ENCODE measurements around the gene SPEM1.
A peak's percentile ranks its signal among the peaks of the same experiment; 100 is the strongest.

Gene SPEM1

DNA sequence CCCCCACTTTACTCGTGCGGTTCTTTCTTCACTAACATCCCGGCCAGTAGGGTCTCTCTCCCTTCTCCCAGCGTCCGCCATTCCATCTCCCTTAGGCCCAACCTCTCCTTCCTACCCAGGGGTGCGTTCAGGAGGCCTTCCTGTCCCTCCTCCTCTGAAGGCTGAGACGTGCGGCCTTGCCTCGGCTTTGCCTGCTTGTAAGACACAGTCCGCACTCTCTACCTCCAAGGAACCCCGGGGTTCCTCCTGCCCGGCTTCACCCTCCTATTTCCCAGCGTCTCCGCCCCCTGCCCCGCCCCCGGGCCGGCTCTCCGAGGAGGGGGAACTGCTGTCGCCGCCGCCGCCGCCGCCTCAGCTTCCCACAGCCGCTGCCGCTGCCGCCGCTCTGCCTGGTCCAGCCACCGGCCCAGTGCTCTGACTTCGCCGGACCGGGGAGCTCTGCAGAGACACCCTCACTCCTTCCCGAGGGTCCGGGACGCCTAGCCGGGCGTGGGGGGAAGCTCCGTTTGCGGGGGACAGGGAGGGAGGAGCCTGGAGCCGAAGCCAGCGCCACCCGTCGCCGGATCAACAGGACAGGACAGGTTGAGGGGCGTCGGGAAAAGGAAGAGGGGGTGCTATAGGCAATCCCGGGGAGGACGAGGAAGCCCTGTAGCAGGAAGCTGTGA lies 18.0 kb downstream of the SPEM1 start:
- no peak for DNase-seq (ENCODE audit: insufficient read length)
- TF ChIP-seq TAF1 (IDR thresholded peaks at IDR 0.05; ENCODE audit: borderline replicate concordance, low read depth, low read length) = no peak
- TF ChIP-seq POLR2AphosphoS5 (IDR thresholded peaks at IDR 0.05; ENCODE audit: low read depth, low read length) = no peak
- no peak for TF ChIP-seq POLR2A (IDR thresholded peaks at IDR 0.05; ENCODE audit: low read depth, low read length)
- no peak for FAIRE-seq

DNA sequence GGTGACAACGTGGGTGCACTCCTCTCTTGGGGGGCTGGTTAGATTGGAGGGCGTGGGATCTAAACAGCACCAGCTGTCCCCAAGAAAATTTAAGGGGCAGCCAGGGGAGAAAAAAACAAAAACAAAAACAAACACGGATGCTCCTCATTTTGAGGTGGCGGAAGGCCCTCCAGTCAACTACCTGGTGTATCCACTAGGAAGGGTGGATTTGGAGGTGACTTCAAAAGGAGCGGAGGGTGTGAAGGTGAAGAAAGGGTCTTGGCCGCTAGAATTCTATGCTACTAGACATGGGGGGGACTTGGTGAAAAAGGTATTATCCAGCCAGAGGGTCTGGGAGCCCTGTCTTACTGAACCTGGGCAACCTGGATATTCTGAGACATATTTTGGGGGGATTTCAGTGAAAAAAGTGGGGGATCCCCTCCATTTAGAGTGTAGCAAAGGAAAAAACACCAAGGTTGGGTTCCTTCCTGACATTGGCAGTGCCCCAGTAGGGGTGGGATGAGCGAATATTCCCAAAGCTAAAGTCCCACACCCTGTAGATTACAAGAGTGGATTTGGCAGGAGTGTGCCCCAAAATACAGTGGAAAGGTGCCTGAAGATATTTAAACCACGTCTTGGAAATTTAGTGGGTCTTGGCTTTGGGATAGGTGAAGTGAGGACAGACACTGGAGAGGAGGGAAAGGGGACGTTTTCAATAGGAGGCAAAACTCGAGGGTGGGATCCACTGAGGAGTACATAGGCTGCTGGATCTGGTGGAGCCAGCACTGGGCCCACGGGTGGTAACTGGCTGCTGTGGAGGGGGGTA lies 18.7 kb downstream of the SPEM1 start:
- no peak for TF ChIP-seq POLR2A (IDR thresholded peaks at IDR 0.05; ENCODE audit: low read depth, low read length)
- no peak for TF ChIP-seq POLR2AphosphoS5 (IDR thresholded peaks at IDR 0.05; ENCODE audit: low read depth, low read length)
- TF ChIP-seq TAF1 (IDR thresholded peaks at IDR 0.05; ENCODE audit: borderline replicate concordance, low read depth, low read length) = no peak
- DNase-seq (ENCODE audit: insufficient read length) (no peak), FAIRE-seq (peak; percentile 24)

DNA sequence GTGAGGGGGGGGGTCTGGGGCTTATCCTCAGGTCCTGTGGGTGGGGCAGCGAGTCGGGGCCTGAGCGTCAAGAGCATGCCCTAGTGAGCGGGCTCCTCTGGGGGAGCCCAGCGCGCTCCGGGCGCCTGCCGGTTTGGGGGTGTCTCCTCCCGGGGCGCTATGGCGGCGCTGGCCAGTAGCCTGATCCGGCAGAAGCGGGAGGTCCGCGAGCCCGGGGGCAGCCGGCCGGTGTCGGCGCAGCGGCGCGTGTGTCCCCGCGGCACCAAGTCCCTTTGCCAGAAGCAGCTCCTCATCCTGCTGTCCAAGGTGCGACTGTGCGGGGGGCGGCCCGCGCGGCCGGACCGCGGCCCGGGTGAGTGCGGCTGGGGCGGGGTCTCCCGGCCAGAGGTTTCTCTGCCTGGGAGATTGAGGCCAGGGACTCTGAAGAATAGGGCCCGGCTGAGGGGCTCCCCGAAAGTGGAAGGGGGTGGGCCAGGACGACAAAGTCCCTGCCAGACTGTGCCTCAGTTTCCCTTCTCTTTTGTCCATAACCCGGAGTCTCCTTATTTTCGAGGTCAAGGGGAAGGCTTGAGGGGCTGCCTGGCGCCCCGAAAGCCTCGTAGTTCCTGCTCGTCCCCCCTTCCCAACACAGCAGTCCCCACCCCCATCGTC lies 19.5 kb downstream of the SPEM1 start, which contains the start of gene FGF11:
TSS of gene FGF11 (plus strand) at position 51 of the 651 bp plus-strand sequence. CDS start at position 160, 109 bp downstream.
- no peak for TF ChIP-seq POLR2A (IDR thresholded peaks at IDR 0.05; ENCODE audit: low read depth, low read length)
- no peak for TF ChIP-seq TAF1 (IDR thresholded peaks at IDR 0.05; ENCODE audit: borderline replicate concordance, low read depth, low read length)
- no peak for TF ChIP-seq POLR2AphosphoS5 (IDR thresholded peaks at IDR 0.05; ENCODE audit: low read depth, low read length)
- FAIRE-seq = no peak
- DNase-seq (ENCODE audit: insufficient read length) = no peak

DNA sequence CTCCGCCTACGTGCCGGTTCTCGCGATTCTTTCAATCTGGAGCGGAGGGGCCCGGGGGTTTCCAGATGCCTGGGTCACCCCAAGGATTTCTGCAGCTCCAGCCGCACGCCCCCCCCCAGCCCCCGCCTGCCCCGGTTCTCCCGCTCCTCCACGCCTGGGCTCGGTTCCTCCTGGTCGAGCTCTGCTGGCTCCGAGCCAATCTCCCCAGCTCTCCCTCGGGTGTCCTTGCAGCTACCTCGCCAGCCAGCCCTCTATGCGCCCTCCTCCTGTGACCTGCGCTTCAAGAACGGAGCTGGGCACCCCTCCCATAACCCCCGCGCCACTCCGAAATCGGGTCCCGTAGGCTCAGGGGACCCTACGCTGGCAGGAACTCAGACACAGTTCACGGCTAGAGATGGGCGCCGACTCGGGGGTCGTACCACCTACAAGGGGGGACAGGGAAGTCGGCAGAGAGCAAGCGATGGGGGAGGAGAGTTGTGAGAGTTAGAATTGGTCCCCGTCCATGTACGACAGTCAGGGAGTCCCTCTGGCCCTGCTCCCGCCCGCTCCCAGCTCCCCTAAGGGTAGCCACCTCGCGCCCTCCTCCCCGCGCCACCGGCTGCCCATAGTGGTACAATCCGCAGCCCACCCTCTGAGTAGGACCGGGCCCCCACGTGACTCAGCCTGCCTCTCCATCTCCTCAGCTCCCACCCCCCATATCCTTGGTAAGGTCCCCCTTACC lies 20.1 kb downstream of the SPEM1 start:
- FAIRE-seq (peak; percentile 84), DNase-seq (ENCODE audit: insufficient read length) (no peak)

DNA sequence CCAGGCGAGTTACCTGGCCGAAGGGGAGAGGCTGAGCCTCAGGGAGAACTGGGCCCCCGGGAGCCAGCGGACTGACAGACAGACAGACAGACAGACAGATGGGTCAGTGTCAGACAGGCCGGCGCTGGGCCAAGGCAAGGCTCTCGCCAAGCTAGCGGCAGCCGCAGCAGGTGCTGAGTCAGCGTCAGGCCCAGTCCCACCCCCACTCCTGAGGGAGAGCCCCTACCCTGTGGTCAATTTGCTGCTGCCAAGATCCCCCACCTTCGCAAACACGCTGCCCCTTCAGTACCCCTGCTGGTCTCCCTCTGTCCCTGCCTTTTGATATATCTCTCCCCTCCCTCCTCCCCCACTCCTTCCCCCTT lies 20.7 kb downstream of the SPEM1 start:
- DNase-seq (ENCODE audit: insufficient read length) (no peak), FAIRE-seq (no peak)
- TF ChIP-seq POLR2AphosphoS5 (IDR thresholded peaks at IDR 0.05; ENCODE audit: low read depth, low read length) = no peak
- no peak for TF ChIP-seq TAF1 (IDR thresholded peaks at IDR 0.05; ENCODE audit: borderline replicate concordance, low read depth, low read length)
- TF ChIP-seq POLR2A (IDR thresholded peaks at IDR 0.05; ENCODE audit: low read depth, low read length) = no peak

More for the DNA sequence above, 20.1 kb downstream of the SPEM1 start:
- TF ChIP-seq POLR2A (IDR thresholded peaks at IDR 0.05; ENCODE audit: low read depth, low read length) = no peak
- no peak for TF ChIP-seq TAF1 (IDR thresholded peaks at IDR 0.05; ENCODE audit: borderline replicate concordance, low read depth, low read length)
- no peak for TF ChIP-seq POLR2AphosphoS5 (IDR thresholded peaks at IDR 0.05; ENCODE audit: low read depth, low read length)

DNA sequence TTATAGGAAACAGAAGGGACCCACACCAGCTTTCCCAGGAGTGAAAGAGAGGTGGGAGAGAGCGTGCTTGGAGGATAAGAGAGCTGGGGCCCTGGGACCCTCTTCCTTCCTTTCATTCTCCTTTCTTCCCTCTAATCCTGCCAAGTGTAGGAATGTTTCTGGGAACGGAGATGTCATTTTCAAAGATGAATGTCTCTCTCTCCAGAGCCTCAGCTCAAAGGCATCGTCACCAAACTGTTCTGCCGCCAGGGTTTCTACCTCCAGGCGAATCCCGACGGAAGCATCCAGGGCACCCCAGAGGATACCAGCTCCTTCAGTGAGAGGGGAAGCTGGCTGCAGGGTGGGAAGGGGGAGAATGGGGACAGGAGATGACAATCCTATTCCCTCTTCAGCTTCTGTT lies 21.1 kb downstream of the SPEM1 start:
- DNase-seq (ENCODE audit: insufficient read length) = no peak
- TF ChIP-seq TAF1 (IDR thresholded peaks at IDR 0.05; ENCODE audit: borderline replicate concordance, low read depth, low read length) = no peak
- TF ChIP-seq POLR2A (IDR thresholded peaks at IDR 0.05; ENCODE audit: low read depth, low read length) = no peak
- no peak for TF ChIP-seq POLR2AphosphoS5 (IDR thresholded peaks at IDR 0.05; ENCODE audit: low read depth, low read length)
- no peak for FAIRE-seq

DNA sequence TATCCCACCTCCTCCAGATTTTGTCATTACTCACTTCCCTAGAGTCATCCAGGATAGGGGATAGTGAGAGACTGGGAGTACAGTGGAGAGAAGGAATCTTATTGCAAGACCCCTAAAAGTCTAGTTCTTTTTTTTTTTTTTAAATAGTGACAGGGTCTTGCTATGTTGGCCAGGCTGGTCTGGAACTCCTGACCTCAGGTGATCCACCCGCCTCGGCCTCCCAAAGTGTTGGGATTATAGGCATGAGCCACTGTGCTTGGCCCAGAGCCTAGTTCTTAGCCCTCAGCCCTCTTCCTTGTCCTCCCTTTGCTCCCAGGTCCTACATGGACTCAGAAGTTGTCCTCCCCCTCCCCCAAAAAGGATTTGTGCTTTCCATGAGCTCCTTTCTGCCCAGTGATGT lies 22.0 kb downstream of the SPEM1 start:
- TF ChIP-seq POLR2A (IDR thresholded peaks at IDR 0.05; ENCODE audit: low read depth, low read length) = no peak
- TF ChIP-seq TAF1 (IDR thresholded peaks at IDR 0.05; ENCODE audit: borderline replicate concordance, low read depth, low read length) = no peak
- no peak for TF ChIP-seq POLR2AphosphoS5 (IDR thresholded peaks at IDR 0.05; ENCODE audit: low read depth, low read length)
- DNase-seq (ENCODE audit: insufficient read length) = no peak
- FAIRE-seq = no peak

DNA sequence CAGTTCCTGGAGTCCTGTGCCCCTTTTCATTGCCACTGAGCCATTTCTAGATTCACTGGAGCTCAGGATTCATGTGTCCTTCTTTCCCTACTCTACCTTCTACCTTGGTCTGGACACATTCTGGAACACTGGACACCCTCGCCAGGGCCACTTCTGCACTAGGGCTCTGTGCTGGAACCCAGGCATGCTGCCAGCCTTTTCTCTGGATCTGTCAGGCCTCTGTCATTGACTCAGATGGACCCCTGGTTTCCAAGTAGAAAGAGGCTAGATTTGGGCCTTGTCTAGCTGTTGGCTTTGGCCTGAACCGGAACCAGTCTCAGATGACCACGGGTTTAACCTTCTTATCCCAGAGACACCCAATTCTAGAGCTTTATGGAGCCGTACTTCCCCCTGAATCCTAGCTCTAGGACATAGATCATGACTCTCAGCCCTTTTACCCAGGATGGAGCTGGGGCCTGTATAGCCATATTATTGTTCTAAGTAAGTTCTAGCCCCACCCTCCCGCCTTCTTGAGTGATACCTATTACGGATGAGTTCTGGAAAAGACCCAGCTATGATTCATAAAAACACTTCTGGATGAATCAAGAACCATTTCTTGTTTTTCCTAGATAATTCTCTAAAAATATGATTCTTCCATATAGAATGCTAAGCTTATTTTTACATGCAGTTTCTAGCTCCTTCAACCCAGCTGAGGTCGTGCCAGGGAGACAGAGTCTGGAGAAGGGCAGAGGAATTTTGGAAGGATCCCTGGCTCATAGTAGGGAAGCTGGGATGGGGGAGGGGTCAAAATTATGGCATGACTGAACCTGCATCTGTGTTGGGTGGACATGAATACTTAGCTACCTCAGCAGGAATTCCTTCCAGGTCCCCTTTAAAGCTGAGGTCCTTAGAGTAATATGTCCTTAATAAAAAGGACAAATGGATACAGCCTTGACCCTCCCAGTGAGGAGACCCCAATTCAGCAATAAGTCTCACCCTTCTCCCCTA lies 23.7 kb downstream of the SPEM1 start:
- FAIRE-seq (no peak), DNase-seq (ENCODE audit: insufficient read length) (no peak)
- TF ChIP-seq POLR2A (IDR thresholded peaks at IDR 0.05; ENCODE audit: low read depth, low read length) (no peak), TAF1 (IDR thresholded peaks at IDR 0.05; ENCODE audit: borderline replicate concordance, low read depth, low read length) (no peak), POLR2AphosphoS5 (IDR thresholded peaks at IDR 0.05; ENCODE audit: low read depth, low read length) (no peak)

DNA sequence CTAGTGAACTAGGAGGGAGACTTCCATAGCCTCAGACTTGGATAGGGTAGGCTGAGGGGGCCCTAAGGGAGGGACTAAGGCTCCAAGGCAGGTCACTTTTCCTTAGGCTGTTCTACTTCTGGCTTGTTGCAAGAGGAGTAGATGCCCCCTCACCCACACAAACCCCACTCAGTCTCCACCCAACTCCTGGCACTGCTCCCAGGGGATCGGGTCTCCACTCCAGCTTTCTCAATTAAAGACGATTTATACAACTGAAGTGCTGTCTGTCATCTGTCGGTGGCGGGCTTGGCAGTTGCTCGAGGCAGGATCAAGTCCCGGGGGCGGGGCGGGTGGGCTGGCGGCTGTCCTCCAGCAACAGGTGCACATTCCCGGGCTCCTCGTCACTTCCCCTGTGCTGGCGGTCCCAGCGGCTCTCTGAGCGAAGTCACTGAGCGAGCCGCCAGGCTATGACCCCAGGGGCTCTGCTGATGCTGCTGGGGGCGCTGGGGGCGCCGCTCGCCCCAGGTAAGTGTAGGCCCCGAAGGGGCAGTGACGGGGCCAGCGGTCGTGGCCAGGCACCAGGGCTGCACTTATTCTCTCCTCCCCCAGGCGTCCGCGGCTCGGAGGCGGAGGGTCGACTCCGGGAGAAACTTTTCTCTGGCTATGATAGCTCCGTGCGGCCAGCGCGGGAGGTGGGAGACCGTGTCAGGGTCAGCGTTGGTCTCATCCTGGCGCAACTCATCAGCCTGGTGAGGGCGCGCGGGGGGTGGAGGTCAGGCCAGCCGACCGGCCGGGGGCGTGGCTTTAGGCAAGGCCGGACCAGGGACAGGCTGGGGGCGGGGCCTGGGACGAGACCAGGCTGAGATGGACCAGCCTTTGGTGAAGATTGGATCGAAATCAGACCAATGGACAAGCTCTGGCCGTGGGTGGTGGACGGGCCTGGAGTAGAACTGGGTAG lies 24.8 kb downstream of the SPEM1 start, which contains the start of gene CHRNB1:
TSS of gene CHRNB1 (plus strand) at position 380 of the 937 bp plus-strand sequence. CDS start at position 447, 67 bp downstream.
- TF ChIP-seq TAF1 (IDR thresholded peaks at IDR 0.05; ENCODE audit: borderline replicate concordance, low read depth, low read length) = no peak
- no peak for TF ChIP-seq POLR2A (IDR thresholded peaks at IDR 0.05; ENCODE audit: low read depth, low read length)
- DNase-seq (ENCODE audit: insufficient read length) (no peak), FAIRE-seq (peak; percentile 73)
